Skeletal muscle satellite cell (primary cell): Measurements from ENCODE around the gene RPUSD1.
"Not testable (repeated sequence)": the region's sequence is repeated elsewhere in the genome, so short reads cannot be mapped to it uniquely, and the experiment has no call there.

Experiments
- H3K27me3 ChIP-seq: 2 replicates; pipeline ENCODE4 v1.7.0; 2013; ENCODE audit warnings: low read length; ENCODE audit not compliant: control insufficient read depth, insufficient read depth
- H3K36me3 ChIP-seq: 2 replicates; pipeline ENCODE4 v1.7.0; 2013; ENCODE audit warnings: mild to moderate bottlenecking, control low read depth, low read length; ENCODE audit not compliant: insufficient read depth
- H3K4me1 ChIP-seq: 2 replicates; pipeline ENCODE4 v1.7.0; 2013; ENCODE audit warnings: low read length; ENCODE audit not compliant: control insufficient read depth, insufficient read depth
- H3K4me2 ChIP-seq: 2 replicates; pipeline ENCODE4 v1.7.0; 2013; ENCODE audit warnings: mild to moderate bottlenecking, low read length
- H3K4me3 ChIP-seq: 2 replicates; pipeline ENCODE4 v1.7.0; 2013; ENCODE audit warnings: low read length
- H3K9ac ChIP-seq: 2 replicates; pipeline ENCODE4 v1.7.0; 2013; ENCODE audit warnings: mild to moderate bottlenecking, low read depth, low read length, moderate library complexity
- H3K9me3 ChIP-seq: replicated peaks from 2 replicates; pipeline ENCODE4 v1.7.0; 2013; ENCODE audit warnings: mild to moderate bottlenecking, control low read depth, low read length

The RPUSD1 gene

GRCh38 chr16:777826-778225 is 10.4 kb downstream of the RPUSD1 start:
- no peaks in the 10 kb centered on the region for H3K9me3 ChIP-seq
- H3K4me1 ChIP-seq: no peaks in the 10 kb centered on the region
- peaks cover 25% of the 10 kb centered on the region for H3K27me3 ChIP-seq
- H3K4me3 ChIP-seq: no peak overlapping the region
- H3K36me3 ChIP-seq: no peaks in the 10 kb centered on the region
- no peak overlapping the region for H3K9ac ChIP-seq
- no peak overlapping the region for H3K4me2 ChIP-seq

GRCh38 chr16:776824-777223 is 11.4 kb downstream of the RPUSD1 start:
- no peaks in the 10 kb centered on the region for H3K4me1 ChIP-seq
- no peak overlapping the region for H3K9ac ChIP-seq
- no peak overlapping the region for H3K4me2 ChIP-seq
- H3K27me3 ChIP-seq: peaks cover 18% of the 10 kb centered on the region
- no peak overlapping the region for H3K4me3 ChIP-seq
- no peaks in the 10 kb centered on the region for H3K9me3 ChIP-seq
- H3K36me3 ChIP-seq: no peaks in the 10 kb centered on the region

DNA sequence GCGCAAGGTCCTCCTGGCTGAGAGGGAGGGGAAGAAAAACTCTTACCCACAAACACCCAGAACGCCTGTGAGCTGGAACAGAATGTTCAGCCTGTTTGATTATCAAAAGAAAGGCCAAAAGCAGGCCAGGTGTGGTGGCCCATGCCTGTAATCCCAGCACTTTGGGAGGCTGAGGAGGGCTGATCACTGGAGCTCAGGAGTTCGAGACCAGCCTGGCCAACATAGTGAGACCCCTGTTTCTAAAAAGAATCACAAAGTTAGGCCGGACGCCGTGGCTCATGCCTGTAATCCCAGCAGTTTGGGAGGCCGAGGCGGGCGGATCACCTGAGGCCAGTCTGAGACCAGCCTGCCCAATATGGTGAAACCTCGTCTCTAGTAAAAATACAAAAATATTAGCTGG is 11.9 kb downstream of the RPUSD1 start:
- not testable (repeated sequence) for H3K9me3 ChIP-seq, H3K4me2 ChIP-seq, H3K9ac ChIP-seq, H3K4me1 ChIP-seq, H3K36me3 ChIP-seq, H3K4me3 ChIP-seq
- H3K27me3 ChIP-seq: peaks cover 18% of the 10 kb centered on the region

GRCh38 chr16:775236-775796 is 12.9 kb downstream of the RPUSD1 start:
- peaks cover 18% of the 10 kb centered on the region for H3K27me3 ChIP-seq
- no peaks in the 10 kb centered on the region for H3K4me1 ChIP-seq
- no peak overlapping the region for H3K9ac ChIP-seq
- no peaks in the 10 kb centered on the region for H3K36me3 ChIP-seq
- H3K9me3 ChIP-seq: no peaks in the 10 kb centered on the region
- H3K4me3 ChIP-seq: no peak overlapping the region
- no peak overlapping the region for H3K4me2 ChIP-seq

DNA sequence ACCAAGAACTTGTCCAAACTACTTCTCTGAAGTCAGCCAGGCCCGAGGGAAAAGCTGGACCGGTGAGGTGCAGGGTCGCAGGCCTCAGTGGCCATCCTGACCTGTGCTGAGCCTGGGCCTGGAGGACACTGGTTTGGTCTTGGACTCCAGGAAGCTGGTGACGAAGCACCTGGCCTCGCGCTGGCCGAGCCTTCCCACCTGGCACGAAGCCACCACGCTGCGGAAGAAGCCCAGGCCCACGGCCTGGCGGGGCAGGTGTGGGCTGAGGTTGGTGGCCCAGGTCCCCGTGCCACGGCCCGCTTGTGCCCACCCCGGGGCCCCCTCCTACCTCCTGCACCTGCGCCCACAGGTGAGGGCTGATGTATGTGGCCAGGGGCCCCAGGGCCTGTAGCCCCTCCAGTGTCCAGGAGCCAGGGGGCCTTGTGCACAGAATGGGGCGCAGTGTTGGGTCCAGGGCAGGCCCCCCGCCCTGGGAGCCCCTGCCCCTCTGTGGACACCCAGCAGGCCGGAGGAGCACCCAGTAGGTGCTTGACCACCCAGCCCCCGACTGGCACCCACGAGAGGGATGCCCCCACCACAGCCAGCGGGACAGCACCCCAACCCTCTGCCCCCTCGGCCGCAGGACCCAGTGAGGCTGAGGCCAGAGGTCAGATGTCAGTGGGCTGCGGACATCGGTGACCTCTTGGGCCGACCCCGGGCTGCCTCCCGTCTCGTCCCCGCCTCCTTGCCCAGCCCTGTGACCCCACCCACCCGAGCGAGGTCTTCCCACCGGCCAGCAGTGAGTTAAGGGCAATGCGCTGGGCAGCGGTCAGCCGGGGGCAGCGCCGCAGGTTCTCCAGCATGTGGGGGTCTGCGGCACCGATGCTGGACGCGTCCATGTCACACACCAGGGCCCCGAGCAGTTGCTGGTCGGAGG is 13.8 kb downstream of the RPUSD1 start:
- Histone ChIP-seq H3K4me2 (no peak overlapping the region), H3K27me3 (peaks cover 15% of the 10 kb centered on the region), H3K36me3 (no peaks in the 10 kb centered on the region), H3K9ac (no peak overlapping the region), H3K9me3 (no peaks in the 10 kb centered on the region), H3K4me1 (no peaks in the 10 kb centered on the region), H3K4me3 (no peak overlapping the region)

DNA sequence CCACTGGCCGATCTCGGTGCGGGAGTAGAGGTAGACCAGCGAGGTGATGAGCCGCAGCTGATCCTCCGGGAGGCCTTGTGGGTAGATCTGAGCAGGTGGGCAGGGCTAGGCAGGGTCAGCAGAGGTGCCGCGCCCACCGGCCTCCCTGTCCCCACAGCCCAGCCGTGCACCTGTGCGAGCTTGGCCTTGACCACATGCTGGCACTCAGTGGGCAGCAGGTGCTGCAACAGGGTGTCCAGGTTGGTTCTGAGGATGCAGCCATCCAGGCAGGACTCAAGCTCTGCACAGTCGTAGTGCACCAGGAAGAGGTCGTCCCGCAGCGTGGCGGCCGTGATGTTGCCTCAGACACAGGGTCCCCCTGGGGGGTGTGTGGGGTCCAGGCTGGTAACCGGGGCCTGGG is 15.2 kb downstream of the RPUSD1 start:
- Histone ChIP-seq H3K4me3 (no peak overlapping the region), H3K4me1 (no peaks in the 10 kb centered on the region), H3K36me3 (no peaks in the 10 kb centered on the region), H3K9ac (no peak overlapping the region), H3K4me2 (no peak overlapping the region), H3K27me3 (peaks cover 4% of the 10 kb centered on the region), H3K9me3 (no peaks in the 10 kb centered on the region)

- no peaks in the 10 kb centered on the region for H3K27me3 ChIP-seq
- H3K36me3 ChIP-seq: no peaks in the 10 kb centered on the region
- no peaks in the 10 kb centered on the region for H3K4me1 ChIP-seq
- H3K9ac ChIP-seq: no peak overlapping the region
- H3K4me2 ChIP-seq: no peak overlapping the region
- H3K9me3 ChIP-seq: no peaks in the 10 kb centered on the region
- no peak overlapping the region for H3K4me3 ChIP-seq
These were observed 17.8 kb downstream of the RPUSD1 start for GRCh38 chr16:770411-770810.

- Histone ChIP-seq H3K9ac (no peak overlapping the region), H3K27me3 (no peaks in the 10 kb centered on the region), H3K4me2 (no peak overlapping the region), H3K4me3 (no peak overlapping the region), H3K4me1 (no peaks in the 10 kb centered on the region), H3K9me3 (no peaks in the 10 kb centered on the region), H3K36me3 (no peaks in the 10 kb centered on the region)
These were observed 18.2 kb downstream of the RPUSD1 start for GRCh38 chr16:769934-770333.

DNA sequence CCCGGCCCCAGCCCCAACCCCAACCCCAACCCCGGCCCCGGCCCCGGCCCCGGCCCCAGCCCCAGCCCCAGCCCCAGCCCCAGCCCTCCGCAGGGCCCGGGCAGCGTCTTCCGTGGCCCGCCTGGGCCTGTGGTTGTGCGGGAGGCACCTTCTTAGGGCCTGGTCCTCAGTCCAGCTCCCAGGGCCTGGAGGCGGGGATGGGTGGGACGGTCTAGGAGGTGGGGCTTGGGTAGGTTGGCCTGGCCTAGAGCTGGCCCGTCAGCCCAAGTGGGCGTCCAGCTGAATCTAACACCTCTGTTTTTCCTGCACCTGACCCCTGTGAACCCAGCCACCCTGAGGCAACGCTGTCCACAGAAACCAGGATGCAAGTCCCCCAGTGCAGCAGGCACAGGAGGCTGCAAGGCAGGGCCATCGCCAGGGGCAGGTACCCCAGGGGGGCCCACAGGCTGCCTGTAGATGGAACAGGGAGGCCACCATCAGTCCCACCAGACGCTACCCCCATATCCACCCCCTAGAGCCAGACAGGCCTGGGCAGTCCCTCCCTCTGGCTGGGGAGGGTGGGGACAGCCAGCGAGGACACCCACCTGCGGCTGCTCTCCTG is 18.9 kb downstream of the RPUSD1 start:
- H3K4me1 ChIP-seq: no peaks in the 10 kb centered on the region
- H3K4me3 ChIP-seq: no peak overlapping the region
- H3K27me3 ChIP-seq: no peaks in the 10 kb centered on the region
- no peak overlapping the region for H3K9ac ChIP-seq
- H3K36me3 ChIP-seq: no peaks in the 10 kb centered on the region
- H3K9me3 ChIP-seq: no peaks in the 10 kb centered on the region
- H3K4me2 ChIP-seq: no peak overlapping the region

GRCh38 chr16:768428-768827 is 19.8 kb downstream of the RPUSD1 start:
- Histone ChIP-seq H3K36me3 (no peaks in the 10 kb centered on the region), H3K27me3 (no peaks in the 10 kb centered on the region), H3K4me1 (no peaks in the 10 kb centered on the region), H3K4me3 (no peak overlapping the region), H3K9ac (no peak overlapping the region), H3K9me3 (no peaks in the 10 kb centered on the region), H3K4me2 (no peak overlapping the region)

DNA sequence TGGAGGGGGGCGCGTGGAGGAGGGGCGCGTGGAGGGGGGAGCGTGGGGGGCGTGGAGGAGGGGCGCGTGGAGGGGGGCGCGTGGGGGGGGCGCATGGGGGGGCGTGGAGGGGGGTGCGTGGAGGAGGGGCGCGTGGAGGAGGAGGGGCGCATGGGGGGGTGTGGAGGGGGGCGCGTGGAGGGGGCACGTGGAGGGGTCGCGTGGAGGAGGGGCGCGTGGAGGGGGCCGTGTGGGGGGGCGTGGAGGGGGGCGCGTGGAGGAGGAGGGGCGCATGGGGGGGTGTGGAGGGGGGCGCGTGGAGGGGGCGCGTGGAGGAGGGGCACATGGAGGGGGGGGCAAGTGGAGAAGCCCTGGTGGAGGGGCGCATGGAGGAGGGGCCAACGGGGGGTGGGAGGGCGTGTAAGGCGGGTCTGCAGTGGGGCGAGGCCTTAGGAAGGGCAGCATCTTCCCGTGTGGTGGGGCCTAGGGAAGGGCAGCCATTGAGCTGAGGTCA is 20.4 kb downstream of the RPUSD1 start:
- Histone ChIP-seq H3K4me2 (no peak overlapping the region), H3K36me3 (no peaks in the 10 kb centered on the region), H3K9ac (no peak overlapping the region), H3K4me1 (no peaks in the 10 kb centered on the region), H3K27me3 (no peaks in the 10 kb centered on the region), H3K4me3 (no peak overlapping the region), H3K9me3 (no peaks in the 10 kb centered on the region)
